ENCODE measurements around the gene TLE4. TPM values are rescaled to one million over a fixed set of nuclear protein-coding genes. Genes with fewer than 3 reads are reported as not detected.

Gene TLE4
- total and polyA plus RNA-seq, 10 of the 15 experiments (the other 5 are each of a cell fraction or from before 2014, with no cell fraction given), result 5.3 to 53.3 (median 23.3) TPM

DNA sequence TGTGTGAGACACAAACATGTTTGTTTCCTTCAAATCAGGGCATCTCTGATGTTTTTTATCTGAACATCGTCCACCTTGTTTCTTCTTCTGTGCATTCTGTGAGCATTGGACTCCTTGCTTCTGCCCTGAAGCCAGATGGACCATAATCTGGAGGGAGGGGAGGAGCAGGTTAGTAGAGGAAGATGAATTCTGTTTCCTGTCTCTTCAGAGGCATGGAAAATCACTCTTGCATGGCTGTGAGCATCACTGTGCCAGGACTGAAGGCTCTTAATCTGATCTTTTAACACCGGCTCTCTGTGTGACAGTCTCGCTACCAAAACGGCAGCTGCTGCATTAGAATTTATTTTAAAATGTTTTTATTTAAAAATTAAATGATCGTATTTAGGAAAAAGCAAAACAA lies 43.3 kb downstream of the TLE4 start:
- BruUV-seq (replicated peaks), result no TSS peak
- RAD21 ChIA-PET (ENCODE audit: unreplicated experiment), result interaction anchor here (1.0 to 1.4 kb wide), 2 partner anchors 9 to 41 kb away, joined by 3 read pairs; no protein-coding TSS in a partner anchor
- intact Hi-C loops (cut with micrococcal nuclease; ENCODE audit: unreplicated experiment) (no loop called here), in situ Hi-C loops (cut with MboI) (no loop called here)
- Histone ChIP-seq H3K27me3 (replicated peaks in 1 of 2; ENCODE audit: control insufficient read depth in 2 of 2, insufficient read depth in 2 of 2, low read length in 1 of 2) (no peaks in the 10 kb centered on the region), H3K9ac (ENCODE audit: control insufficient read depth, insufficient read depth, low read length) (no peak overlapping the region), H3K4me1 (ENCODE audit: control insufficient read depth, insufficient read depth, low read length) (peaks cover 5% of the 10 kb centered on the region; the same call in 1 of the 2 replicates), H3K4me2 (ENCODE audit: control insufficient read depth, insufficient read depth) (no peak overlapping the region), H4K20me1 (ENCODE audit: control insufficient read depth, insufficient read depth) (no peaks in the 10 kb centered on the region), H3K4me3 (no peak overlapping the region), H3K36me3 (ENCODE audit: control insufficient read depth in 2 of 2, insufficient read depth in 2 of 2, low read length in 1 of 2) (no peaks in the 10 kb centered on the region; a peak in 2 of 4 replicates), H3K27ac (ENCODE audit: control insufficient read depth, insufficient read depth) (no peak overlapping the region), H3K9me3 (replicated peaks; ENCODE audit: control insufficient read depth, insufficient read depth, low read length) (no peaks in the 10 kb centered on the region), H3K79me2 (ENCODE audit: control insufficient read depth, insufficient read depth, low read length) (no peaks in the 10 kb centered on the region; the same call in 1 of the 2 replicates), H2AFZ (ENCODE audit: control insufficient read depth, low read depth, low read length) (no peak overlapping the region)
- FAIRE-seq, result no peak
- DNase-seq (ENCODE audit: low read depth, low spot score), result no peak
- CTCF ChIA-PET, result interaction anchor here (1.5 kb wide), 1 partner anchor 9 kb away, joined by 3 read pairs; no protein-coding TSS in a partner anchor
- no peak for ATAC-seq
- POLR2A ChIA-PET, result interaction anchor here (0.8 to 1.4 kb wide), 3 partner anchors 9 to 43 kb away, joined by 3 to 10 read pairs (median 3); partner anchors contain the start of gene TLE4
- SMC1A ChIA-PET (ENCODE audit: uncharacterized antibody, unreplicated experiment), result interaction anchor here (0.7 to 1.9 kb wide), 5 partner anchors 9 to 480 kb away, joined by 3 to 10 read pairs (median 4); partner anchors contain the start of gene TLE4
- 96% methylated on average over 5 of the region's 5 CpGs for WGBS (ENCODE audit: insufficient coverage, insufficient replicate concordance, low lambda C conversion rate, missing lambda C conversion rate)
- TF ChIP-seq NRF1 (conservative IDR thresholded peaks at IDR 0.05; ENCODE audit: low read depth, low read length) (no peak), CREM (IDR thresholded peaks at IDR 0.05; ENCODE audit: low read depth) (no peak), LARP7 (IDR thresholded peaks at IDR 0.05) (no peak), SUZ12 (IDR thresholded peaks at IDR 0.05; ENCODE audit: unreplicated experiment) (no peak), MYC (IDR thresholded peaks at IDR 0.05; ENCODE audit: insufficient read depth, insufficient read length, insufficient replicate concordance, low read length, severe bottlenecking) (no peak), POLR2AphosphoS5 (IDR thresholded peaks at IDR 0.05; ENCODE audit: low read length) (no peak), RB1 (IDR thresholded peaks at IDR 0.05; ENCODE audit: borderline replicate concordance) (no peak), RELA (IDR thresholded peaks at IDR 0.05; ENCODE audit: borderline replicate concordance, partially characterized antibody) (no peak), TCF7 (IDR thresholded peaks at IDR 0.05; ENCODE audit: borderline replicate concordance) (no peak), KDM1A (IDR thresholded peaks at IDR 0.05; ENCODE audit: borderline replicate concordance) (no peak), TCF3 (IDR thresholded peaks at IDR 0.05; ENCODE audit: borderline replicate concordance, insufficient read depth, low read depth, low read length) (no peak)
- TF ChIP-seq, protein P1, sequence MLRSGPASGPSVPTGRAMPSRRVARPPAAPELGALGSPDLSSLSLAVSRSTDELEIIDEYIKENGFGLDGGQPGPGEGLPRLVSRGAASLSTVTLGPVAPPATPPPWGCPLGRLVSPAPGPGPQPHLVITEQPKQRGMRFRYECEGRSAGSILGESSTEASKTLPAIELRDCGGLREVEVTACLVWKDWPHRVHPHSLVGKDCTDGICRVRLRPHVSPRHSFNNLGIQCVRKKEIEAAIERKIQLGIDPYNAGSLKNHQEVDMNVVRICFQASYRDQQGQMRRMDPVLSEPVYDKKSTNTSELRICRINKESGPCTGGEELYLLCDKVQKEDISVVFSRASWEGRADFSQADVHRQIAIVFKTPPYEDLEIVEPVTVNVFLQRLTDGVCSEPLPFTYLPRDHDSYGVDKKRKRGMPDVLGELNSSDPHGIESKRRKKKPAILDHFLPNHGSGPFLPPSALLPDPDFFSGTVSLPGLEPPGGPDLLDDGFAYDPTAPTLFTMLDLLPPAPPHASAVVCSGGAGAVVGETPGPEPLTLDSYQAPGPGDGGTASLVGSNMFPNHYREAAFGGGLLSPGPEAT (IDR thresholded peaks at IDR 0.05; ENCODE audit: low read depth), result no peak
- TF ChIP-seq, protein P2, sequence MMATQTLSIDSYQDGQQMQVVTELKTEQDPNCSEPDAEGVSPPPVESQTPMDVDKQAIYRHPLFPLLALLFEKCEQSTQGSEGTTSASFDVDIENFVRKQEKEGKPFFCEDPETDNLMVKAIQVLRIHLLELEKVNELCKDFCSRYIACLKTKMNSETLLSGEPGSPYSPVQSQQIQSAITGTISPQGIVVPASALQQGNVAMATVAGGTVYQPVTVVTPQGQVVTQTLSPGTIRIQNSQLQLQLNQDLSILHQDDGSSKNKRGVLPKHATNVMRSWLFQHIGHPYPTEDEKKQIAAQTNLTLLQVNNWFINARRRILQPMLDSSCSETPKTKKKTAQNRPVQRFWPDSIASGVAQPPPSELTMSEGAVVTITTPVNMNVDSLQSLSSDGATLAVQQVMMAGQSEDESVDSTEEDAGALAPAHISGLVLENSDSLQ (IDR thresholded peaks at IDR 0.05), result no peak
- TF ChIP-seq, protein P3, sequence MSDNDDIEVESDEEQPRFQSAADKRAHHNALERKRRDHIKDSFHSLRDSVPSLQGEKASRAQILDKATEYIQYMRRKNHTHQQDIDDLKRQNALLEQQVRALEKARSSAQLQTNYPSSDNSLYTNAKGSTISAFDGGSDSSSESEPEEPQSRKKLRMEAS (IDR thresholded peaks at IDR 0.05; ENCODE audit: low read depth, low read length), result no peak
- TF ChIP-seq, protein P4, sequence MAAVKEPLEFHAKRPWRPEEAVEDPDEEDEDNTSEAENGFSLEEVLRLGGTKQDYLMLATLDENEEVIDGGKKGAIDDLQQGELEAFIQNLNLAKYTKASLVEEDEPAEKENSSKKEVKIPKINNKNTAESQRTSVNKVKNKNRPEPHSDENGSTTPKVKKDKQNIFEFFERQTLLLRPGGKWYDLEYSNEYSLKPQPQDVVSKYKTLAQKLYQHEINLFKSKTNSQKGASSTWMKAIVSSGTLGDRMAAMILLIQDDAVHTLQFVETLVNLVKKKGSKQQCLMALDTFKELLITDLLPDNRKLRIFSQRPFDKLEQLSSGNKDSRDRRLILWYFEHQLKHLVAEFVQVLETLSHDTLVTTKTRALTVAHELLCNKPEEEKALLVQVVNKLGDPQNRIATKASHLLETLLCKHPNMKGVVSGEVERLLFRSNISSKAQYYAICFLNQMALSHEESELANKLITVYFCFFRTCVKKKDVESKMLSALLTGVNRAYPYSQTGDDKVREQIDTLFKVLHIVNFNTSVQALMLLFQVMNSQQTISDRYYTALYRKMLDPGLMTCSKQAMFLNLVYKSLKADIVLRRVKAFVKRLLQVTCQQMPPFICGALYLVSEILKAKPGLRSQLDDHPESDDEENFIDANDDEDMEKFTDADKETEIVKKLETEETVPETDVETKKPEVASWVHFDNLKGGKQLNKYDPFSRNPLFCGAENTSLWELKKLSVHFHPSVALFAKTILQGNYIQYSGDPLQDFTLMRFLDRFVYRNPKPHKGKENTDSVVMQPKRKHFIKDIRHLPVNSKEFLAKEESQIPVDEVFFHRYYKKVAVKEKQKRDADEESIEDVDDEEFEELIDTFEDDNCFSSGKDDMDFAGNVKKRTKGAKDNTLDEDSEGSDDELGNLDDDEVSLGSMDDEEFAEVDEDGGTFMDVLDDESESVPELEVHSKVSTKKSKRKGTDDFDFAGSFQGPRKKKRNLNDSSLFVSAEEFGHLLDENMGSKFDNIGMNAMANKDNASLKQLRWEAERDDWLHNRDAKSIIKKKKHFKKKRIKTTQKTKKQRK (IDR thresholded peaks at IDR 0.05; ENCODE audit: low read depth, low read length), result no peak
